ENCODE data around the gene INAFM1.

INAFM1 gene

DNA sequence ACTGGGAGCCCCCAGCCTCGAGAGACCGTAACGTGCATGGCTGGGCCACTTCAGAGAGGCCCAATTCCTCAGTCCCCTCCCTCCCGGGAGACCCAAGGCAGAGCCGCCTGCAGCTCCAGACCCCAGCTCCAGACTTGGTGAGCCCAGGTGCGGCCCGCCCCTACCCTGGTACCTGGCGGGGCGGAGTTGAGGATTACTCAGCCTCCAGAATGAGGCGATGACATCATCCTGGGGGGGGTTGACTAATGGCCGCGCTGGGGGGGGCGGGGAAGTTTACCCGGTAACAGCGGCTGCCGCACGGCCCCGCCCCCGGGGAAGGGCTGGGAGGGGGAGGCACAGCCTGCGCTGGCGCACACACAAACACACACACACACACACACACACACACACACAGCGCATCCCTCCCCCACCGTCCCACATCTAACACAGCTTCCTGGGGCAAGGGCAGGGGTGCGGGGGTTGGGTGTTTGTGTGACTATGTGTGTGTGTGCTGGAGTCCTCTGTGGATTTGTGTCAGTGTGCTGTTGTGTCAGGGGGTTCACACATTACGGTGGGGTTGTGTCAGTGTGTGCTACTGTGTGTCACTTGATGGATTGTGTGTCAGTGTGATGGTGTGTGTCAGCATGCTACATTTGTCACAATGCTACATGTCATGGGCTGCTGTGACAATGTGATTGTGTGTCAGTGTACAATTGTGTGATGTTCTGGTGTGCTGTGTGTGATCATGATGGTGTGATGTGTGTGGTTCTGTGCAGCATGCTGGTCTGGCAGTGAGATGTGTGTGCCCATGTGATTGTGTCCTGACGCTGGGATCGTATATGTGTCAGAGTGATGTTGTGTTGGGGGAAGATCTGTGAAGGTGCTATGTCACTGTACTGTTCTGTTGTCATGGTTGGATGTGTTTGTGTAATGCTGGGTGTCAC is 33.4 kb upstream of the INAFM1 start:
- H3F3A ChIP-seq (ENCODE audit: insufficient read depth, low read length), result peaks cover 5% of the 10 kb centered on the region; the same call in 1 of the 2 replicates
- peak overlapping the region; percentile 27; the same call in 1 of the 2 replicates for H3K4me2 ChIP-seq (ENCODE audit: low read length)
- H4K20me1 ChIP-seq (ENCODE audit: insufficient read depth, low read length), result no peaks in the 10 kb centered on the region
- TF ChIP-seq, protein P1, sequence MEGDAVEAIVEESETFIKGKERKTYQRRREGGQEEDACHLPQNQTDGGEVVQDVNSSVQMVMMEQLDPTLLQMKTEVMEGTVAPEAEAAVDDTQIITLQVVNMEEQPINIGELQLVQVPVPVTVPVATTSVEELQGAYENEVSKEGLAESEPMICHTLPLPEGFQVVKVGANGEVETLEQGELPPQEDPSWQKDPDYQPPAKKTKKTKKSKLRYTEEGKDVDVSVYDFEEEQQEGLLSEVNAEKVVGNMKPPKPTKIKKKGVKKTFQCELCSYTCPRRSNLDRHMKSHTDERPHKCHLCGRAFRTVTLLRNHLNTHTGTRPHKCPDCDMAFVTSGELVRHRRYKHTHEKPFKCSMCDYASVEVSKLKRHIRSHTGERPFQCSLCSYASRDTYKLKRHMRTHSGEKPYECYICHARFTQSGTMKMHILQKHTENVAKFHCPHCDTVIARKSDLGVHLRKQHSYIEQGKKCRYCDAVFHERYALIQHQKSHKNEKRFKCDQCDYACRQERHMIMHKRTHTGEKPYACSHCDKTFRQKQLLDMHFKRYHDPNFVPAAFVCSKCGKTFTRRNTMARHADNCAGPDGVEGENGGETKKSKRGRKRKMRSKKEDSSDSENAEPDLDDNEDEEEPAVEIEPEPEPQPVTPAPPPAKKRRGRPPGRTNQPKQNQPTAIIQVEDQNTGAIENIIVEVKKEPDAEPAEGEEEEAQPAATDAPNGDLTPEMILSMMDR (IDR thresholded peaks at IDR 0.05; ENCODE audit: low read length), result no peak
- TF ChIP-seq EZH2 (IDR thresholded peaks at IDR 0.05; ENCODE audit: borderline replicate concordance, low read length), result no peak
- peaks cover 35% of the 10 kb centered on the region for H3K4me1 ChIP-seq (ENCODE audit: insufficient read depth, low read length, severe bottlenecking)
- H3K27me3 ChIP-seq (ENCODE audit: insufficient read depth, low read length), result no peaks in the 10 kb centered on the region; the same call in 1 of the 2 replicates
- no peaks in the 10 kb centered on the region for H3K9me2 ChIP-seq (ENCODE audit: low read depth, low read length)
- no peak overlapping the region for H3K9ac ChIP-seq (ENCODE audit: low read length)
- H3K27ac ChIP-seq (ENCODE audit: low read depth, low read length, poor library complexity, severe bottlenecking), result no peak overlapping the region
- no peaks in the 10 kb centered on the region for H3K9me3 ChIP-seq (ENCODE audit: low read length)
- H2AFZ ChIP-seq (ENCODE audit: low read length), result no peak overlapping the region
- H3K4me3 ChIP-seq (ENCODE audit: low read depth, low read length, poor library complexity, severe bottlenecking), result no peak overlapping the region
- no peaks in the 10 kb centered on the region for H3K79me2 ChIP-seq (ENCODE audit: insufficient read depth, low read length)
- H3K36me3 ChIP-seq (ENCODE audit: insufficient read depth, low read length), result no peaks in the 10 kb centered on the region

DNA sequence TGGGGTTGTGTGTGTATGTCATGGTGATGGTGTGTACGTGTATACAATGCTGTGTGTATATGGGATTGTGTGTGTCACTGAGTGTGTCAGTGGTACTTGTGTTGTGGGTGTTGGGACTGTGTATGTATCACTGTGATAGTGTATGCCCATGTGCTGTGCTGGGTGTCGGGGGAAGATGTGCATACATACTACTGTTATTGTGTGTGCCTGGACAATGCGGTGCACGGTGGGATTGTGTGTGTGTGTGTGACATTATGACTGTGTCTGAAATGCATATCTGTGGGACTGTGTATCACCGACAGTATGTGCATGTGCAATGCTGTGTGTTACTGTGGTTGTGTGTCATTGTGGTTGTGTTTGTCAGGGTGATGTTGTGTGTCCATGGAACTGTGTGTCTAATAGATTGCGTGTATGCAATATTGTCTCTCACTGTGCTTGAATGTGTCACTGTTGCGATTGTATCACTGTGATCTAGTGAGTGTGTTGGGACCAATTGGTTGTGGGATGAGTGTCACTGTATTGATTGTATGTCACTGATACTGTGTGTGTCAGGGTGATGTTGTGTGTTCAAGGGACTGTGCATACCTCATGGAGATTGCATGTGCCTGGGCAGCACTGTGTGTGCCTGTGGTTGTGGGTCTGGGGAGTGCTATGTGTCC is 32.6 kb upstream of the INAFM1 start:
- Histone ChIP-seq H4K20me1 (ENCODE audit: insufficient read depth, low read length) (no peaks in the 10 kb centered on the region), H3K4me1 (ENCODE audit: insufficient read depth, low read length, severe bottlenecking) (peaks cover 35% of the 10 kb centered on the region), H3K27ac (ENCODE audit: low read depth, low read length, poor library complexity, severe bottlenecking) (no peak overlapping the region), H3K79me2 (ENCODE audit: insufficient read depth, low read length) (no peaks in the 10 kb centered on the region), H2AFZ (ENCODE audit: low read length) (no peak overlapping the region), H3K27me3 (ENCODE audit: insufficient read depth, low read length) (no peaks in the 10 kb centered on the region; the same call in 1 of the 2 replicates), H3K4me2 (ENCODE audit: low read length) (no peak overlapping the region), H3K4me3 (ENCODE audit: low read depth, low read length, poor library complexity, severe bottlenecking) (no peak overlapping the region), H3K9me3 (ENCODE audit: low read length) (no peaks in the 10 kb centered on the region), H3K36me3 (ENCODE audit: insufficient read depth, low read length) (no peaks in the 10 kb centered on the region), H3F3A (ENCODE audit: insufficient read depth, low read length) (peaks cover 5% of the 10 kb centered on the region; the same call in 1 of the 2 replicates), H3K9ac (ENCODE audit: low read length) (no peak overlapping the region), H3K9me2 (ENCODE audit: low read depth, low read length) (no peaks in the 10 kb centered on the region)
- no peak for TF ChIP-seq EZH2 (IDR thresholded peaks at IDR 0.05; ENCODE audit: borderline replicate concordance, low read length)
- TF ChIP-seq, protein P1 (IDR thresholded peaks at IDR 0.05; ENCODE audit: low read length), result no peak

DNA sequence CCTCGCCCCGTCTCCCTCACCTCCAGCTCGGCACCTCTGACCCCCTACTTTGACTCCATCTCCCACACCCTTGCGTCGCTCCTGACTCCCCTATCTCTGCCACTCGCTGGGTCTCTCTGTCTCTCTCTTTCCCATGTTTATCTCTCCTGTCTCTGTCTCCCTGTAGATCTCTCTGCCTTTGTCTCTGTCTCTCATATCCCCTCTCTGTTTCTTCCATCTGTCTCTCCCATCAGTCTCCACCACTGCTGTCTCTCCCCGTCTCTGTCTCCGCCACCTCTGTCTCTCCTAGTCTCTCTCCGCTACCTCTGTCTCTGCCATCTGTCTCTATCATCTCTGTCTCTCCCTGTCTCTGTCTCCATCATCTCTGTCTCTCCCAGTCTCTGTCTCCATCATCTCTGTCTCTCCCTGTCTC is 31.3 kb upstream of the INAFM1 start:
- Histone ChIP-seq H3K9ac (ENCODE audit: low read length) (peak overlapping the region; percentile 4; the same call in 1 of the 2 replicates), H3K79me2 (ENCODE audit: insufficient read depth, low read length) (no peaks in the 10 kb centered on the region), H3K27ac (ENCODE audit: low read depth, low read length, poor library complexity, severe bottlenecking) (no peak overlapping the region), H3K9me2 (ENCODE audit: low read depth, low read length) (no peaks in the 10 kb centered on the region), H3K36me3 (ENCODE audit: insufficient read depth, low read length) (no peaks in the 10 kb centered on the region), H3K27me3 (ENCODE audit: insufficient read depth, low read length) (no peaks in the 10 kb centered on the region; the same call in 1 of the 2 replicates), H3K4me1 (ENCODE audit: insufficient read depth, low read length, severe bottlenecking) (peaks cover 35% of the 10 kb centered on the region), H3K9me3 (ENCODE audit: low read length) (no peaks in the 10 kb centered on the region), H3K4me3 (ENCODE audit: low read depth, low read length, poor library complexity, severe bottlenecking) (peak overlapping the region; percentile 54), H3F3A (ENCODE audit: insufficient read depth, low read length) (peaks cover 5% of the 10 kb centered on the region; the same call in 1 of the 2 replicates), H4K20me1 (ENCODE audit: insufficient read depth, low read length) (no peaks in the 10 kb centered on the region), H2AFZ (ENCODE audit: low read length) (no peak overlapping the region), H3K4me2 (ENCODE audit: low read length) (peak overlapping the region; percentile 80)
- TF ChIP-seq, protein P1 (IDR thresholded peaks at IDR 0.05; ENCODE audit: low read length), result no peak
- no peak for TF ChIP-seq EZH2 (IDR thresholded peaks at IDR 0.05; ENCODE audit: borderline replicate concordance, low read length)
